HG03280 (cell line): ENCODE results near the gene ADAM33.
A peak's percentile ranks its signal among the peaks of the same experiment; 100 is the strongest.

Experiments
- ATAC-seq: cut with Tn5 transposase; IDR thresholded peaks from one replicate; pipeline ENCODE4 v1.9.1; 2021; ENCODE audit warnings: mild to moderate bottlenecking, moderate library complexity; ENCODE audit not compliant: unreplicated experiment

ADAM33 gene

GRCh38 chr20:3667434-3668037 is 14.3 kb downstream of the ADAM33 start:
- no peak for ATAC-seq

GRCh38 chr20:3663858-3664257 is 18.0 kb downstream of the ADAM33 start:
- ATAC-seq = no peak

GRCh38 chr20:3663031-3663701 is 18.6 kb downstream of the ADAM33 start, which contains the start of gene GFRA4:
TSS of gene GFRA4 (minus strand) at chr20:3663399. CDS start at chr20:3663399, 0 bp downstream.
- no peak for ATAC-seq

GRCh38 chr20:3661814-3662665 is 19.8 kb downstream of the ADAM33 start:
- no peak for ATAC-seq

- ATAC-seq = no peak
These were observed 20.6 kb downstream of the ADAM33 start for GRCh38 chr20:3661060-3661813.

GRCh38 chr20:3660262-3661059 is 21.3 kb downstream of the ADAM33 start:
- no peak for ATAC-seq

- ATAC-seq = no peak
These were observed 22.1 kb downstream of the ADAM33 start for GRCh38 chr20:3659492-3660261.

- peak; percentile 89 for ATAC-seq
These were observed 22.9 kb downstream of the ADAM33 start for GRCh38 chr20:3658716-3659491.

GRCh38 chr20:3658019-3658715 is 23.6 kb downstream of the ADAM33 start:
- no peak for ATAC-seq

GRCh38 chr20:3655131-3655405 is 26.7 kb downstream of the ADAM33 start:
- no peak for ATAC-seq

GRCh38 chr20:3654326-3655130 is 27.3 kb downstream of the ADAM33 start:
- no peak for ATAC-seq

GRCh38 chr20:3653921-3654320 is 27.9 kb downstream of the ADAM33 start:
- no peak for ATAC-seq

GRCh38 chr20:3652676-3653596 is 28.9 kb downstream of the ADAM33 start:
- no peak for ATAC-seq

GRCh38 chr20:3652221-3652620 is 29.6 kb downstream of the ADAM33 start:
- ATAC-seq = no peak

- ATAC-seq = no peak
These were observed 30.4 kb downstream of the ADAM33 start for GRCh38 chr20:3651204-3651962.

GRCh38 chr20:3648951-3649350 is 32.9 kb downstream of the ADAM33 start:
- ATAC-seq = no peak
